GM23248 (cell line): ENCODE results near the gene MBP. TPM values are rescaled to one million over a fixed set of nuclear protein-coding genes. Genes with fewer than 3 reads are reported as not detected.

Source experiments
- DNase-seq: peaks from one replicate; pipeline ENCODE4 v3.0.0-alpha.2; 2015
- H2AFZ ChIP-seq: fragments of 200-600 bp; sonication (generic); 2 replicates; pipeline ENCODE4 v1.6.1; 2016; ENCODE audit warnings: antibody characterized with exemption
- H3F3A ChIP-seq: fragments of 200-600 bp; sonication (generic); 2 replicates; pipeline ENCODE4 v1.6.1; 2016; ENCODE audit warnings: mild to moderate bottlenecking, antibody characterized with exemption, mixed run types; ENCODE audit not compliant: insufficient read depth
- H3K27ac ChIP-seq: fragments of 200-600 bp; sonication (generic); 2 replicates; pipeline ENCODE4 v1.5.1; 2016; ENCODE audit warnings: mild to moderate bottlenecking
- H3K27me3 ChIP-seq: fragments of 200-600 bp; sonication (generic); replicated peaks from 2 replicates; pipeline ENCODE4 v1.6.1; 2016; ENCODE audit warnings: mild to moderate bottlenecking; ENCODE audit not compliant: insufficient read depth
- H3K36me3 ChIP-seq: fragments of 200-600 bp; sonication (generic); 2 replicates; pipeline ENCODE4 v1.6.1; 2016; ENCODE audit warnings: low read depth, mild to moderate bottlenecking
- H3K4me1 ChIP-seq: fragments of 200-600 bp; sonication (generic); 2 replicates; pipeline ENCODE4 v1.6.1; 2016; ENCODE audit warnings: mild to moderate bottlenecking; ENCODE audit not compliant: insufficient read depth
- H3K4me2 ChIP-seq: fragments of 200-600 bp; sonication (generic); one replicate; pipeline ENCODE4 v1.6.1; 2016; ENCODE audit warnings: mild to moderate bottlenecking; ENCODE audit not compliant: unreplicated experiment
- H3K4me3 ChIP-seq: fragments of 200-600 bp; sonication (generic); 2 replicates; pipeline ENCODE4 v1.5.1; 2016; ENCODE audit warnings: mild to moderate bottlenecking
- H3K79me2 ChIP-seq: fragments of 200-600 bp; sonication (generic); 2 replicates; pipeline ENCODE4 v1.6.1; 2016; ENCODE audit warnings: mild to moderate bottlenecking; ENCODE audit not compliant: insufficient read depth
- H3K9ac ChIP-seq: fragments of 200-600 bp; sonication (generic); 2 replicates; pipeline ENCODE4 v1.6.1; 2016; ENCODE audit warnings: mild to moderate bottlenecking
- H3K9me2 ChIP-seq: fragments of 200-600 bp; sonication (generic); 2 replicates; pipeline ENCODE4 v1.6.1; 2016; ENCODE audit warnings: mixed run types, mild to moderate bottlenecking, moderate library complexity; ENCODE audit not compliant: insufficient read depth
- H3K9me3 ChIP-seq: fragments of 200-600 bp; sonication (generic); one replicate; pipeline ENCODE4 v1.6.1; 2017; ENCODE audit warnings: low read depth
- H4K20me1 ChIP-seq: fragments of 200-600 bp; sonication (generic); 2 replicates; pipeline ENCODE4 v1.6.0; 2016; ENCODE audit not compliant: insufficient read depth
- EZH2 ChIP-seq: fragments of 200-600 bp; sonication (generic); IDR thresholded peaks from 2 replicates; pipeline ENCODE4 v1.6.1; 2018; ENCODE audit warnings: antibody characterized with exemption, mild to moderate bottlenecking; ENCODE audit not compliant: insufficient read depth, poor library complexity, severe bottlenecking
- EZH2phosphoT487 ChIP-seq: fragments of 200-600 bp; sonication (generic); IDR thresholded peaks from 2 replicates; pipeline ENCODE4 v1.6.1; 2018; ENCODE audit warnings: antibody characterized with exemption, moderate library complexity, mild to moderate bottlenecking, low read depth; ENCODE audit not compliant: insufficient read depth
- WGBS, 2 experiments: methylation state at CpG; one replicate each; pipeline ENCODE4 v1.1.6; 2015 to 2017; ENCODE audit warnings: low lambda C conversion rate in 2 of 2, low coverage in 1 of 2; ENCODE audit errors: missing lambda C conversion rate in 2 of 2; 5-methylcytosine and 5-hydroxymethylcytosine counted together
- in situ Hi-C: fragments of 300-500 bp; cut with MboI; formaldehyde crosslinking; loops from 2 replicates; pipeline ENCODE4 v1.15.0; 2020
- polyA plus RNA-seq: library from polyadenylated mRNA; unstranded; fragments of >200 nt; fragmentation: Nextera tagmentation; extraction: Ambion mirVana; gene quantifications from 2 replicates; pipeline ENCODE4 v1.2.1, GENCODE V29; 2016
- total RNA-seq: library from RNA; depleted of rRNA; stranded (reverse); fragments of >200 nt; shearing (Covaris generic); gene quantifications from 2 replicates; pipeline ENCODE4 v1.2.3, GENCODE V29; 2014

Gene MBP
- total and polyA plus RNA-seq, 2 experiments from 2014 or later = 2.2 to 2.9 TPM

- in situ Hi-C loops = no loop called here
- TF ChIP-seq EZH2phosphoT487 = no peak
- no peak for TF ChIP-seq EZH2
- 94 to 96% methylated on average over 2 of the region's 2 CpGs for WGBS, 2 experiments
These were observed 168.6 kb downstream of the MBP start for GRCh38 chr18:76963936-76964335.

GRCh38 chr18:76962851-76963250, 169.7 kb downstream of the MBP start:
- no peak for DNase-seq
- H3K4me2 ChIP-seq = no peak overlapping the region
- in situ Hi-C loops = no loop called here
- H3K9ac ChIP-seq = no peak overlapping the region
- H3K4me3 ChIP-seq = no peak overlapping the region
- no peaks in the 10 kb centered on the region for H3K4me1 ChIP-seq
- no peaks in the 10 kb centered on the region for H3F3A ChIP-seq
- peaks cover 46% of the 10 kb centered on the region for H3K79me2 ChIP-seq
- TF ChIP-seq EZH2 = no peak
- no peaks in the 10 kb centered on the region for H4K20me1 ChIP-seq
- H3K9me3 ChIP-seq = no peaks in the 10 kb centered on the region
- 53 to 67% methylated on average over 1 of the region's 1 CpG for WGBS, 2 experiments
- no peak overlapping the region for H3K27ac ChIP-seq
- no peaks in the 10 kb centered on the region for H3K9me2 ChIP-seq
- no peak overlapping the region for H2AFZ ChIP-seq
- H3K27me3 ChIP-seq = no peaks in the 10 kb centered on the region
- peaks cover 13% of the 10 kb centered on the region; the same call in 1 of the 2 replicates for H3K36me3 ChIP-seq

More at GRCh38 chr18:76963936-76964335, 168.6 kb downstream of the MBP start:
- Histone ChIP-seq H3K79me2 (peaks cover 46% of the 10 kb centered on the region), H3F3A (no peaks in the 10 kb centered on the region), H3K9me2 (no peaks in the 10 kb centered on the region), H2AFZ (no peak overlapping the region), H3K36me3 (peaks cover 11% of the 10 kb centered on the region; the same call in 1 of the 2 replicates), H3K27ac (no peak overlapping the region), H3K9me3 (no peaks in the 10 kb centered on the region), H4K20me1 (no peaks in the 10 kb centered on the region), H3K4me3 (no peak overlapping the region), H3K27me3 (no peaks in the 10 kb centered on the region), H3K4me2 (no peak overlapping the region), H3K4me1 (no peaks in the 10 kb centered on the region), H3K9ac (no peak overlapping the region)
- DNase-seq = no peak

DNA sequence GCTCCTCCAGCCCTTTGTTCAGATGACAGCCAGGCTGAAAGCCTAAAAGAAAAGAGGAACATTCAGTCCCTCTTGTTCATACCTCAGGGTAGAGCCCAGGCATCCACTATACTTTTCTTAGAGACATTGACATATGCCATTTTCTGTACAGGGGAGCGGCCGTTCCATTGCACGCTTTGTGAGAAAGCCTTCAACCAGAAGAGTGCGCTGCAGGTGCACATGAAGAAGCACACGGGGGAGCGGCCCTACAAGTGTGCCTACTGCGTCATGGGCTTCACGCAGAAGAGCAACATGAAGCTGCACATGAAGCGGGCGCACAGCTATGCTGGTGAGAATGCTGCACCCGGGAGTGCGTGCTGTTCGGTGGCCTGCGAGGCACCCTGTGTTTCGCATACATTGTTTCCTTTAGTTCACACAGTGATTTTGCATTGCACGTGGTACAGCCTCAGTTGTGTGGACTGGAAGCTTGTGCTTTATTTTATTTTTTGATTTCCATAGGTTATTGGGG, 172.0 kb downstream of the MBP start:
- H3K9ac ChIP-seq = no peak overlapping the region
- no peak overlapping the region for H3K4me2 ChIP-seq
- peaks cover 34% of the 10 kb centered on the region for H3K79me2 ChIP-seq
- no peaks in the 10 kb centered on the region for H3K4me1 ChIP-seq
- H3K9me3 ChIP-seq = no peaks in the 10 kb centered on the region
- WGBS, 2 experiments = 97 to 98% methylated on average over 16 of the region's 16 CpGs
- peaks cover 20% of the 10 kb centered on the region; the same call in 1 of the 2 replicates for H3K36me3 ChIP-seq
- in situ Hi-C loops = no loop called here
- DNase-seq = no peak
- no peak overlapping the region for H3K4me3 ChIP-seq
- H3K27me3 ChIP-seq = no peaks in the 10 kb centered on the region
- H3F3A ChIP-seq = no peaks in the 10 kb centered on the region
- H3K27ac ChIP-seq = no peak overlapping the region
- TF ChIP-seq EZH2 = no peak
- TF ChIP-seq EZH2phosphoT487 = no peak
- no peaks in the 10 kb centered on the region for H3K9me2 ChIP-seq
- no peak overlapping the region for H2AFZ ChIP-seq
- H4K20me1 ChIP-seq = no peaks in the 10 kb centered on the region

- TF ChIP-seq EZH2 (no peak), EZH2phosphoT487 (no peak)
- Histone ChIP-seq H3K4me1 (no peaks in the 10 kb centered on the region), H3K27ac (no peak overlapping the region), H3F3A (no peaks in the 10 kb centered on the region), H3K9me3 (no peaks in the 10 kb centered on the region), H3K4me2 (no peak overlapping the region), H3K27me3 (no peaks in the 10 kb centered on the region), H3K36me3 (peaks cover 20% of the 10 kb centered on the region; the same call in 1 of the 2 replicates), H3K9ac (no peak overlapping the region), H3K79me2 (peaks cover 28% of the 10 kb centered on the region), H4K20me1 (no peaks in the 10 kb centered on the region), H3K4me3 (no peak overlapping the region), H2AFZ (no peak overlapping the region), H3K9me2 (no peaks in the 10 kb centered on the region)
- no peak for DNase-seq
- 97% methylated on average over 8 of the region's 8 CpGs for WGBS, 2 experiments
- in situ Hi-C loops = no loop called here
These were observed 173.0 kb downstream of the MBP start for GRCh38 chr18:76959605-76960004.
